Measurements from ENCODE around the gene BRF1. TPM values are rescaled to one million over a fixed set of nuclear protein-coding genes. Genes with fewer than 3 reads are reported as not detected.

Gene BRF1
- total and polyA plus RNA-seq, 3 donors from 2014 or later = 30.3 to 112 (median 95.3) TPM

DNA sequence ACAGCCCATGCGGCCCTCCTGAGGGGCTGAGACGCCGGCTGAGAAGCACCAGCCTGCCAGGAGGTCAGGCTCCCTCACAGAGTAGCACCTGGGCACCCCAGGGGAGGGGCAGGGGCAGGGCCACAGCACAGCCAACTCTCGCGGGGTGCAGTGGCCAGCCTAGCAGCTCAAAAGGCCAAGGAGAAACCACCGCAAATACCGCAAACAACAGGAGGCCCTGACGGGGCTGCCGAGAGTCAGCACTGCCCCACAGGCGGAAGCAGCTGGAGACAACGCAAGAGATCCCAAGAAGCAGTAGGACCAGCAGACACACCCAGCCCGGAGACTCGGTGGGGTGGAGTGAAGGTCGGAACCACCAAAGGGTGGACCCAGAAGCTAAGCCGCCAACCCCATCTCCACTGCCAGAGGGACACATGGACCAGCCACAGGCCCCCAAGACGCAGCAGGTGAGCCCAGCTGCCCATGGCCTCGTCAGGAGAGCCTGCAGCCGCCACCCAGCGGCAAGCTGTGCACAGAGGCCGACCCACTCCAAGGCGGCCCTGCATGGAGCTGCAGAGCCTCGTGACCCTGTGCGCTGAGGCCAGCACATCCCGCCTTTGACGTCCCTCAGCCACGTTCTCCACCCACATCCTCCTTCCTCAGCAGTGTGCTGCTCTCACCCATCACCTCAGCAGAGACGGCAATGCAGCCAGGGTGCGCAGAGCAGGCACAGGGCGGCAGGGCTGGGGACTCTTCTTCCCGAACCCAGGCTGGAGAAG is 84.1 kb downstream of the BRF1 start:
- Histone ChIP-seq H3K4me3 (no peak overlapping the region), H3K9me3 (no peaks in the 10 kb centered on the region), H3K36me3 (ENCODE audit: low read depth, missing control alignments) (no peaks in the 10 kb centered on the region), H3K27me3 (no peaks in the 10 kb centered on the region), H3K4me1 (no peaks in the 10 kb centered on the region), H3K27ac (no peak overlapping the region)
- TF ChIP-seq POLR2A (IDR thresholded peaks at IDR 0.05) = no peak
- TF ChIP-seq, protein P1, sequence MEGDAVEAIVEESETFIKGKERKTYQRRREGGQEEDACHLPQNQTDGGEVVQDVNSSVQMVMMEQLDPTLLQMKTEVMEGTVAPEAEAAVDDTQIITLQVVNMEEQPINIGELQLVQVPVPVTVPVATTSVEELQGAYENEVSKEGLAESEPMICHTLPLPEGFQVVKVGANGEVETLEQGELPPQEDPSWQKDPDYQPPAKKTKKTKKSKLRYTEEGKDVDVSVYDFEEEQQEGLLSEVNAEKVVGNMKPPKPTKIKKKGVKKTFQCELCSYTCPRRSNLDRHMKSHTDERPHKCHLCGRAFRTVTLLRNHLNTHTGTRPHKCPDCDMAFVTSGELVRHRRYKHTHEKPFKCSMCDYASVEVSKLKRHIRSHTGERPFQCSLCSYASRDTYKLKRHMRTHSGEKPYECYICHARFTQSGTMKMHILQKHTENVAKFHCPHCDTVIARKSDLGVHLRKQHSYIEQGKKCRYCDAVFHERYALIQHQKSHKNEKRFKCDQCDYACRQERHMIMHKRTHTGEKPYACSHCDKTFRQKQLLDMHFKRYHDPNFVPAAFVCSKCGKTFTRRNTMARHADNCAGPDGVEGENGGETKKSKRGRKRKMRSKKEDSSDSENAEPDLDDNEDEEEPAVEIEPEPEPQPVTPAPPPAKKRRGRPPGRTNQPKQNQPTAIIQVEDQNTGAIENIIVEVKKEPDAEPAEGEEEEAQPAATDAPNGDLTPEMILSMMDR (IDR thresholded peaks at IDR 0.05) = no peak
- 81 to 87% methylated on average over 18 to 28 of the region's 30 CpGs for WGBS, 2 donors
- peak; percentile 38 for DNase-seq
- intact Hi-C loops (cut with DNase I; ENCODE audit: low total_unique reads) = no loop called here

DNA sequence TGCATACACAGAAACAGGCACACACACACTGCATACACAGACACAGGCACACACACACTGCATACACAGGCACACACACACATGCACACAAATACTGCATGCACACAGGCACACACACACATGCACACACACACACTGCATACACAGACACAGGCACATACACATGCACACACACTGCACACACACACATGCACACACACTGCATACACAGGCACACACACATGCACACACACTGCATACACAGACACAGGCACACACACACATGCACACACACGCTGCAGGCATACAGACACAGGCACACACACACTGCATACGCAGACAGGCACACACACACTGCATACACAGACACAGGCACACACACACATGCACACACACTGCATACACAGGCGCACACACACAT is 85.2 kb downstream of the BRF1 start:
- H3K9me3 ChIP-seq = no peaks in the 10 kb centered on the region
- no peaks in the 10 kb centered on the region for H3K36me3 ChIP-seq (ENCODE audit: low read depth, missing control alignments)
- TF ChIP-seq POLR2A (IDR thresholded peaks at IDR 0.05) = no peak
- TF ChIP-seq, protein P1 (IDR thresholded peaks at IDR 0.05) = no peak
- no peaks in the 10 kb centered on the region for H3K27me3 ChIP-seq
- 84 to 88% methylated on average over 3 of the region's 3 CpGs for WGBS, 2 donors
- H3K27ac ChIP-seq = no peak overlapping the region
- no peak for DNase-seq
- intact Hi-C loops (cut with DNase I; ENCODE audit: low total_unique reads) = no loop called here
- H3K4me1 ChIP-seq = no peaks in the 10 kb centered on the region
- H3K4me3 ChIP-seq = no peak overlapping the region

DNA sequence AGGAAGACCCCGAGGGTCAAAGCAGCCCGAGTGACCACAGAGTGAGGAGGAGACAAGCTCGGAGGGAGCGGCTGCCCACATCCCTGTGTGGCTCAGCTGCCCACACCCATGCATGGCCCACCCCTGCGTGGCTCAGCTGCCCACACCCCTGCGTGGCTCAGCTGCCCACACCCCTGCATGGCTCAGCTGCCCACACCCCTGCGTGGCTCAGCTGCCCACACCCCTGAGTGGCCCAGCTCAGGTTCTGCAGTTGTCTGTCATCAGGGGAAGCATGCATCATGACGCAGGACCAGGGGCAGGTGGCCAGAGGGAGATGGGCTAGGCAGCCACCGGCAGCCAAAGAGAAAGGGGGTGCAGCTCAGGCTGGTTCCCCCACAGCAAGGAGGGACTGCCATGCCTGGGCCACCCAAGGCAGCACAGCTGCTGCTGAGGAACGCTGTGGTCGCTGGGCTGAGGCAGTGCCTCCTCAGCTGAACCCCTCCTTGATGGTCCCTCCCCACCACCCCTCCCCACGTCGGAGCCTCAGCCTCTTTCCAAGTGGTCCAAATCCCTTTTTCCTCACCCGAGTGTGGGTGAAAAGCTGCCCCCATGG is 86.4 kb downstream of the BRF1 start:
- Histone ChIP-seq H3K4me1 (no peaks in the 10 kb centered on the region), H3K36me3 (ENCODE audit: low read depth, missing control alignments) (no peaks in the 10 kb centered on the region), H3K27ac (no peak overlapping the region), H3K9me3 (no peaks in the 10 kb centered on the region), H3K27me3 (no peaks in the 10 kb centered on the region), H3K4me3 (no peak overlapping the region)
- no peak for TF ChIP-seq POLR2A (IDR thresholded peaks at IDR 0.05)
- TF ChIP-seq, protein P1 (IDR thresholded peaks at IDR 0.05) = no peak
- 88 to 97% methylated on average over 6 to 14 of the region's 14 CpGs for WGBS, 2 donors
- intact Hi-C loops (cut with DNase I; ENCODE audit: low total_unique reads) = no loop called here
- no peak for DNase-seq

DNA sequence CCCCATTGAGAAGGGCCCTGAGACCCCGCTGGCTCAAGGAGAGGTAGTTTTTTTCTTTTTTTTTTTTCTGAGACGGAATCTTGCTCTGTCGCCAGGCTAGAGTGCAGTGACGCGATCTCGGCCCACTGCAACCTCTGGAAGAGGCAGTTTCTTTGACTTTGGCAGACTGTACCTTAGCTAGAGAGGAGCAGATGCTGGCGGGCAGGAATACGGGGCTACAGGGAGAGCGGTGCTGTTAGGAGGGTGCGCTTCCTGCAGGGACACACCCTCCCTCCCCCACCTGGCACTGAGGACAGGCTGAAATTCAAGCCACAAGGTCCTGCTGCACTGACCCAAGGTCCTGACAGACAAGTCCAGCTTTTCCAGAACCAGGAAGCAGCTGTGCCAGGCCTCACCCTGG is 87.4 kb downstream of the BRF1 start:
- Histone ChIP-seq H3K27ac (no peak overlapping the region), H3K9me3 (no peaks in the 10 kb centered on the region), H3K36me3 (ENCODE audit: low read depth, missing control alignments) (no peaks in the 10 kb centered on the region), H3K27me3 (no peaks in the 10 kb centered on the region), H3K4me1 (no peaks in the 10 kb centered on the region), H3K4me3 (no peak overlapping the region)
- TF ChIP-seq POLR2A (IDR thresholded peaks at IDR 0.05) = no peak
- TF ChIP-seq, protein P1 (IDR thresholded peaks at IDR 0.05) = no peak
- DNase-seq = no peak
- WGBS, 2 donors = 67 to 81% methylated on average over 8 to 10 of the region's 10 CpGs
- intact Hi-C loops (cut with DNase I; ENCODE audit: low total_unique reads) = no loop called here

Data from testis (tissue), 3 donors.